ENCODE results near the gene DHRS13.

The DHRS13 gene

DNA sequence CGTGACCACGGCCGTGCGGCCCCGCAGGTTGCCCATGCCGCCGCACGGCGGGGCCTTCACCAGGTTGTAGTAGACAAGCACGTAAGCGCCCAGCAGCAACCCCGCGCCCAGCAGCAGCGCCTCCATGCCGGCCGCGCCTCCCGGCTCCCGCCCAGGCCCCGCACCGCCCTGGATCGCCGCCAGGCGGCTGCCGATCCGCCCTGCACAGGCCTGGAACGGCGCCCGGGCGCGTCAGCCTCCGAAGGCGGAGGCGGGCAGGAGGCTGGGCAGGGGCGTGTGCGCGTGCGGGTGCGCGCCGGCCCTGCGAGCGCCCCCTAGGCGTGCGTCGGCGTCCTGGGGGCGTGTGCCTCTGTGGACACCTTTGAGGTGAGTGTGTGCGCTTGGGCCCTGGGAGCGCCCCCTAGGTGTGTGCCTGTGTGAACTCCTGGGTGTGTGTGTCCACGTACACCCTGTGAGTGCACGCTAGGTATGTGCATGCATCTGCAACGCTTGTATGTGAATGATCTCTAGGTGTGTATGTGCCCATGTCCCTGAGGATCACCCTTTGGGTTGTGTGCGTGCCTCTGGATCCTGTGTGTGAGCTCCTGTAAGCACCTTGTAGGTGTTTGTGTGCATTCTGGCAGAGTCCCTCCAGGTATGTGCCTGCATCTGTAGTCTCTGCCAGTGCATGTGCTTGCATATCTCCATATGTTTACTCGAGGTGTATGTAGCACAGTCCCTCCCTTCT is at the start of gene DHRS13:
Gene DHRS13 (minus strand): TSS at position 261 of the 727 bp plus-strand sequence. CDS start 135 bp downstream, at position 126.
- DNase-seq, result peak; percentile 95

- peak; percentile 100 for DNase-seq
Measured at GRCh38 chr17:28951991-28952975, 49.4 kb upstream of the DHRS13 start.

DNA sequence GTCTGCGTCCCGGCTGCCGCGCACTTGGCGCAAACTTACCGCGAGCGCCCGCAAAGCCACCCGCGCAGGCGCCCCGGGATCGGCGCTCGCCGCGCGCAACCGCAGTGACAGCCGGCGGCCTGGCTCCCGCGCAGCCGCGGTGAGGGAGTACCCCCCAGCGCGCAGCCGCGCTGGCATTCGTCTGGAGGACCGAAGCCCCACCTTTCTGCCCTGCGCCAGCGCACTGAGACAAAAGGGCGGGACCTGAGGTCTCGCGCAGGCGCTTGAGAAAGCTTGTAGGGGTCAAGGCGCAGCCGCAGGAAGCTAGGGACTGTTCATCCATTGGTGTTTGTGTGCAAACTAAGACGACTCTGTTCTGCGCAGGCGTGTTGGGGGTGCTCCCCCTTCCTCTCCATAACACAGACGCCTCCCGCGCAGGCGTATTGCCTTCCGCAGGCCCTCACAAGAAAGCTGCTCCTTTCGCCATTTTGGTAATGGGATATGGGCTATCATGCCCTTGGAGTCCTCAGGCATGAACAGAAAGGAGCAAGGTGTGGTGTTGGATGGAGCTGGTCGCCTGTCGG is 48.6 kb upstream of the DHRS13 start, which contains the start of gene PHF12:
Gene PHF12 (minus strand): TSS at position 91 of the 563 bp plus-strand sequence. CDS start 558 bp downstream, outside the sequence.
- peak; percentile 100 for DNase-seq

DNA sequence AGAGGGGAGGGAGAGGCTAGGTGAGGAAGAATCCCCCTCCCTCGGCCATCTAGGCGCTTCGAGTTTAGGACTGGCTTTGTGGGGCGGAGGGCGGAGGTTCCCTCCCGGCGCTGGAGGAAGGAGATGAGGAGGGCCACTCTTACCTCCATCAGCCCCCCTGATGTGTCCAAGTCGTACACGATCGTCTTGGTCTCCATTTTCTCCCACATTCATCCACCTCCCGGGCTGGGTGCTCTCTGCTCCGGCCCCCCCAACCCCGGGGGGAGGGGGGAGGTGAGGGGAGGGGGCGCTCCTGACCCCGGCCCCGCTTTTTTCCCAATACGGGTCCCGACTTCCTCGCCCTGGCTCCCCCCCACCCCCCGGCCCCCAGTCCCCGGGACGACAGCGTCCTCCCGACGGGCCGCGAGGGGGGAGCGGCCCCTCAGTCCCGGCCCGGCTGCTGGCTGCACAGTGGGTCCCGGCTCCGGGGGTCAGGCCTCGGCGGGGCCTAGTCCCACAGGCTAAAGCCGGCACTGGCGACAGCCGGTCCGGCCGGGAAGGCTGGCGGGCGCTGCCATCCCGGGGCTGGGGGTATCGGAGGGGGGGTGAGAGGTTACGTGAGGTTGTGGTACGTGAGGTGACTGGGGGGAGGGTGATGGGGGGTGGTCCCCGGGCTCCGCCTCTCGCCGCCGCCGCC is 48.0 kb upstream of the DHRS13 start:
- DNase-seq, result no peak

DNA sequence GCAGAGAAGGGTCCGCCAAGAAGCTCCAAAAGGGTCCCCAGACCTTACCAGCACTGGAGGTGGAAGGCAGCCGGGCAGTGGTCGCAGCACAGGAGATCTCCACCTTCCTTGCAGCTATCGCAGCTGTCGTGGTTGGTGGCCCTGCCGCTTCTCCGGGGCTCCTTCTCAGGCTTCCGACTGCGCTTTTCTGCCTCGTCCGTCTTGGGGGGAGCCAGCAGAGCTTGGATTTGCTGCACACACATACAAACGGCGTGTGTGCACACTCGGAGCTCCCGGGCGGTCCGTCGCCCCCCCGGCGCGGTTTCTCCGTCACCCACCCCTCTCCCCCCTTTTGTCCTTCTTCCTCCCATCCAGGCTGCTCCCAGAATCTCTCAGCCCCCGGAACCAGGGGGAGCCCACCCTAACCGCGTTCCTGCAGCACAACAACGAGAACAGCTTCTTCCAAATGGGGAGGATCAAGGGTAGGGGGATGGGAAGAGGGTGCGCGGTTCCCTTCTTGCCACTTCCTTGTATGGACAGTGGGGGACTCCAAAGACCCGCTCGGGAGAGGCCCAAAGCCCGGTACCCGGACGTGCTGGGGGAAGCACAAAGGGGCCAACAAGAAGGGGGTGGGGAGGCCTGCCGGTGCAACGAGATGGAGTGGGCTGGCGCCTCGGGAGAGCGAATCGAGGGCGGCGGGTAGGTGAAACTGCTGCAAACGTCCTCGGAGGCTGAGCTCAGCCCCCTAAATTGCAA is 47.3 kb upstream of the DHRS13 start:
- DNase-seq, result peak; percentile 71

DNA sequence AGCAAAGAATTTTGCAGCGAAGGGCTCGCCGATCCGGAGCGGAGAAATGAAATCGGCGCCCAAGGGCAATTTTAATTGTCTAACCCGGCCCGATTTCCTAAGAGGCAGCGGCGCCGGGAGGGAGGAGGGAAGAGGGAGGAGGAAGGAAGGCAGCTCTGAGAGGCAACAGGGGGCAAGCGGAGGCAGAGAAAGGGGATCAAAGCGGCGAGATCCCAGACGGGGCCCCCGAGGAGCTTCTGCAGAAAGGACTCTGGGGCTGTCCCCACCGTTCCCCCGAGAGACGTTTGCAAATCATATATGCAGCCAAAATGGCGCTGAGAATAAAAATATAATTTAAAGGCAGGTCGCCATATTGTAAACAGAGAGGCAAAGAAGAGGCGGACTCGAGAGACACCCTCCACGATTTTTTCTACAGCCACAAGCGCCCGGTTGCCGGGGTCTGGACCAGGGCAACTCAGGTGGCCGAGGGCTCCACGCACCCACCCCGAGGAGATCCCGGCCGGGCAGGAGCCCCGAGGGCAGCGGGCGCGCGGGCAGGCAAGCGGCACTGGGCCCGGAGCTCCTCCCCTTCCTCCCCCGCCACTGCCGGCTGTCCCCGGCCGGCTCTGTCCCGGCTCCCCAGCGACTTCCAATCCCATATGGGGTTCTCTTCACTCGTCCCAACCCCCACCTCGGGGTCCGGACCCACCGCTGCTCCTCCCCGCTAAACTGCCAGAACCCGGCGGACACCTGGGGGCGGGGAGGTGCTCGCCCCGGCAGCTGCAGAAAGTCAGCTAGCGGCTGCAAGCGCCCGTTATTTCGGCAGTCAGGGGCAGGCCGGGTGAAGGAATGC is 46.5 kb upstream of the DHRS13 start:
- DNase-seq, result peak; percentile 61

DNA sequence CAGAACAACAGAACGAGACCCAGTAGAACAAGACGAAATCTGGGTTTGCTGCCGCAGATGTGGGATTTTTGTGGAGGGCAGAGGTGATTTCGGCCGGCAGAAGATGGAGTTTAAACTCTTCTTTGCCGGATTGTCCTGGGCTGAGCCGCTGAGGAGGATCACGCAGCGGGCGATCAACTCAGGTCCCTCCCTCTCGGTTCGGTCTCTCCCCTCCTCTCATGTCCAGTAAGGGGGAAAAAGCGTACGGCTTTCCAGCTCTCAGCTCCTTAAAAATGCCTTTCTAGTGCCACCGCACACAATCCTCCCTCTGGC is 46.0 kb upstream of the DHRS13 start:
- DNase-seq, result peak; percentile 28

- no peak for DNase-seq
Measured at GRCh38 chr17:28948342-28948741, 45.5 kb upstream of the DHRS13 start.

DNA sequence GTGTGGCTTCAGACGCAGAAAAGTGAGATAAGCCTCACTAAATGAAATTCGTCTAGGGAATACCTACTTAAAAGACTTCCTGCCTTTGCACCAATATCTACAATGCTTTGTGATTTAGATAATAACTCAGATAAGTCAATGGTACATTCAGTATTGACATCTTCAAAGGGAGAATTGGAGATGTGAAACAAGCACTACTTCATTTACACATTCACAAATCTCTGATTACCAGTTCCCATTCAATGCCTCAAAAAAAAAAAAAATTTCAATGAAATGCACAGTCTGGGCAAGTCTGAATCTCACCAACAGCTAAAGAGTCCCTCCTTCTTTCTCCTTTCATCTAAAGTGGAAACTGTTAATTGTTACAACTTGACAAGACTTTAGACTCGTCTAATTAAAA is 44.8 kb upstream of the DHRS13 start:
- DNase-seq, result peak; percentile 38

DNA sequence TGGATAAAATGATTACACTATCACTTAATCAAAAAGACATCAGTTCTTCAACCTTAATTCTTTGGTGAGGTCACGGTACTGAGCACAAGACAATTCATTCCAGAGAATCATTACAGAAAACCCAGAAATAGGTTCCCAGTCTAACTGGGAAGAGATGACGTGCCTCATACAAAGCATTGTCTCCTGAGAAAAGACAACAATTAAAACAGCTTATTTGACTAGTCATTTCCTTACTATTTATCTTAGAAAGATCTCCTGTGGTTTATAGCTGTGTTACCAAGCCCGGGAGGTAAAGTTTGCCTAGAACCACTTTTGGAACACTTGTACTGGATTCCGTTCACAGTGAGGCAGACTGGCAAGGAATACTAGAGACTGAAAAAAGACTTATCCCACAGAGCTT is 43.4 kb upstream of the DHRS13 start:
- DNase-seq, result peak; percentile 32

DNA sequence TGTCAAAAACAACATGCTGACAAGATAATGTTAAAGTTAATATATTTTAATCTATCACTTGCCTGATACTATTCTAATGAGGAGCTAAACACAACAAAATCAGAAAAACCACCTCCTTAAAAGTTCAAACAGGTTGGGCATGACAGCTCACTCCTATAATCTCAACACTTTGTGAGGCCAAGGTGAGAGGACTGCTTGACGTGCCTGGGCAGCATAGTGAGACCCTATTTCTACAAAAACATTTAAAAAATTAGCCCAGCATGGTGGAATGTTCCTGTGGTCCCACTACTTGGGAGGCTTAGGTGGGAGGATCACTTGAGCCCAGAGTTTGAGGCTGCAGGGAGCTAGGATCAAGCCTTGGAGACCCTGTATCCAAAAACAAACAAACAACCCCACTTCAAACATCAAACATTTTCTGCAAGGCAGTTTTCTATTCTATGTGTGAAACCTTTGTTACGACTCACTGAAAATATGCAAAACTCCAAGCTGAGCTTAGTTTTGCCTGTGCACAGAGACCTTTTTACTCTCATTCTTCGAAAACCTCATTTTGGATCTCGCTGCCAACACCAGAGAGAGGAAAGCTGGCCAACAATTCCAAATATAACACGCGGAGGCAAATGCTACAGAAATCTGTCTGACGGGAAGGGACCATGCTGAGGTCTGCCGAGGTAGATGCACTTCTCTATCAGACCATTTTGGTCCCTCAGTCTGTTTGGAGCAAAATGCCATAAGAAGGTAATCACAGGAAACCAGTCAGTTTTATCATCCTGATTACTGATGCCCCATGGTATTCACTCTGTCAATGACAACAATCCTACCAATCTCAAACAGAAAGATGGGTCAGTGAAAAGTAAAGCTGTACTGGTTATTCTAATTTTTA is 42.2 kb upstream of the DHRS13 start:
- no peak for DNase-seq

GRCh38 chr17:28944343-28944742 is 41.5 kb upstream of the DHRS13 start:
- DNase-seq, result no peak

DNA sequence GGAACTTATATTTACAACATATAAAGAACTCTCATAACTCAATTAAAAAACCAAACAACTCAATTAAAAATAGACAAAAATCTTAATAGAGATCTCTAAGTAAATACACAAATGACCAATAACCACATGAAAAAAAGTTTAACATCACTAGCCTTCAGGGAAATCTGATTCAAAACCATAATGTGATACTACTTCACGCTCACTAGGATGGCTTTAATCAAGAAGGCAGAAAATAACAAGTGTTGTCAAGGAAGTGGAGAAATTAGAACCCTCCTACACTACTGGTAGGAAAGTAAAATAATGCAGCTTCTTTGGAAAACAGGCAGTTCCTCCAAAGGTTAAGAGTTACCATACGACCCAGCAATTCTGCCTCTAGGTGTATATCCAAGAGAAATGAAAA is 40.0 kb upstream of the DHRS13 start:
- DNase-seq, result no peak

GRCh38 chr17:28941251-28941650 is 38.4 kb upstream of the DHRS13 start:
- no peak for DNase-seq

DNA sequence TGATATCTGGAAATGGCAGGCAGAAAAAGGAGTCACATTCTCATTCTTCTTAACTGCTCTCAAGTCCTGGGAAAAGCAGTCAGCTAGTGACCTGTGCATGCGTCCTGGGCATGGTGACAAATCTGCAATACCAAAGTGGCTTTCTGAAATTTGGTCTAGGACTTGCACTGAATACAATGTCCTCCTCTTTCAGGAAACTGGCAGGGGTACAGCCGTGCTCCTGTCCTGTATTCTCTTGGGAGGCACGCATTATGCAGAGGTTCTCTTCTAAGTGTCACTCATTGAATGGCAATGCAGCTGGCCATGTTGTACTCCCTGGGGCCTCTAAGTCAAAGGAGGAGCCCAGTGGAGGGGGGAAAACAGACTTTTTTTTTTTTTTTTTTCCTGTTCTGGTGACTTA is 37.8 kb upstream of the DHRS13 start:
- no peak for DNase-seq

DNA sequence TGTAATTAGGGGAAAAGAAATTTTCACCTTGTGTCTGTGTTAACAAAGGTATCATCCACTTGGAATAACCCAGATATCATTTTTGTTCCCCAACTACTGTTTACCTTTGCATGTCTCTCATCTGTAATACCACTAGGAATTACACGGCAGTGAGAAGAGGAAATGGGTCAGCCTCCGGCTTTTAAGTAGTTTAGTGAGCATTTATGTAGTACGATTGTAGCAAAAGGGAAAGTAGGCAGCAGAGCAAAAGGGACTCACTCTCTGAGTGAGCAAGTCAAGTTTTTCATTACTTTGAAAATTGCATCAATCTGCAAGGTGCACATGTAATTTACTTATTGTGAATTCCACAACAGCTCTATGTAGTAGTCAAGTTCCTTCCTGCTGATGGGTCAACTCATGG is 37.3 kb upstream of the DHRS13 start:
- DNase-seq, result no peak

DNA sequence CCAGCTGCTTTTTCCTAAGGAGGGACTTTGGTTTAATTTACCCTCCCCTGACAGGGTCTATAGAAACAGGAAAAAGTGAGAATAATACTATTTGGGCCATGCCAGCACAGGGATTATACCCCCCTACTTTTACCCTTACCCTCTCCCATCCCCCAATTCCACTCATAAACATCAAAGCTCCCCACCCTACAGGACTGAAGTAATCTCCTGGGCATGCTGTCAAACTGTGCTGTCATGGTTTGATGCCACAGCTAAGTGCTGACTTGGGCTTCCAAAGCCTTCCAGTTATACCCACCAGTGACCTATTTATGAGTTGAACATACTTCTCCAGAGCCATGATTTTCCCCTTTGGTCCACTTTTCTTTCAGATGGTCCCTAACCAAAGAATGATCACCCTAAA is 35.7 kb upstream of the DHRS13 start:
- DNase-seq, result no peak

DNA sequence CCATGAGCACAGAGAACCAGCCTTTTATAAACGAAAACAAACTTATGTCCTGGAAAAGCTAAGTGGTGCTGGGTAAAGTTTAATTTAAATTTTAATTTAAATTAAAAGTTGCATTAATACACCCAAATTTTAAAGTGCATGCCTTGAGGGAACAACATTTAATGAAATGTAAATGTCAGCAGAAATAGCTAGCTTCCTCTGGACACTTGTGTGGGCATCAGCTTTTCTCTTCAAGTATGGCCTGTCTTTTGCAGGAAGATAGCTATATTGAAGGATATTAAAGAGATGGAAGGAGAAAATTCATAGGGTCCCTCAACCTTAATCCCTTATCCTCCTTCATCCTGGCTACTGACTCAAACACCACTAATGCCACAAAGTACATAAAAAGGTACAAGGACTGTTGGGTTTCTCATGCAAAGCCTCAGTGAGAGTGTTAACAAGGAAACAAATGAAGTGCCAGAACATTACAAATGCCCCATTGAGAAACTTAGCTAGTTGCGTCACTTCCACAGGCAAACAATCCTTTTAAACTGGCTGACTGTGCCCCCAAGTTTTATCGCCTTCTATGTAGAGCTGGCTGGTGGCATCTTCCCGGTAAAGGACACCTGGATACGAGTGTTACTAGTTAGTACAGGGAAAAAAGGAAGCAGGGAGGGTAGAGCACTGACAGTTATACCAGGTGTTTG is 34.3 kb upstream of the DHRS13 start:
- no peak for DNase-seq

- DNase-seq, result no peak
Measured at GRCh38 chr17:28935744-28936460, 33.0 kb upstream of the DHRS13 start.
